Measurements from ENCODE around the gene GNLY.

- TF ChIP-seq CTCF (IDR thresholded peaks at IDR 0.05; ENCODE audit: insufficient read depth, low read length, poor library complexity, severe bottlenecking), result no peak
- TF ChIP-seq EZH2phosphoT487 (conservative IDR thresholded peaks at IDR 0.05; ENCODE audit: low read length), result no peak
Observed at GRCh38 chr2:85730686-85731230, 36.6 kb downstream of the GNLY start.
